Amniotic stem cell (primary cell): Measurements from ENCODE around the gene TMC2.

Experiments
- DNase-seq: peaks from one replicate; lab custom pipeline; 2025; lab: John Stamatoyannopoulos, UW

TMC2 gene

DNA sequence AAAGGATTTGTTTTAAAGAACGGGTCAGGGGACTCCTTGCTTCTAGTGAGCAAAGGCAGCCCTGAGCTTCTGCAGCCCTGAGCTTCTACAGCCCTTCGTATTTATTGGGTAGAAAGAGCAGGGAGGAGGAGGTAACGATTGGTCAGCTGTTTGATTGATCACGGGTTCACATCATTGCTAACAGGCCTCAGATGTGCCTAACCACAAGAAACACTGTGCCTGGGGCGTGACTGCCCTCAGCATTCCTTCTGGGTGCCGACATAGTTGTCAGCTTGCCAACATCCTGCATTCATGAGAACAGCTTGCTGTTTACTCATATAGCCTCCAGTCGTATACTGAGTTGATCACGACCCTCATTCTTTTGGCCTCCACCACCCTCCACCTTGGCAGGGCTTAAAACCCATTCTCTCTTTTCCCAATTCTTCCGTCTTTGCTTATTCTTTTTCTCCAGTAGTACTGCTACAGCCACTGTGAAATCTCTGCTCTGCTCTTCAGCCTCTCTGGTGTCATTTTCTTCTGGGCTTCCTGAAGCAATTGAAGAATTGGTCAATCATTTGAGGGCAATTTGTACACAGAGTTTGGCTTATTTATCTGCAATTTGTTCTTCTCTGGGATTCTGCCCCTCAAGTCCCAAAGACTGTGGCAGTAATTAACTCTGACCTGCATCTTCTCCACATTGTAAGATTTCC is 90.6 kb downstream of the TMC2 start:
- DNase-seq = no peak

- DNase-seq = no peak
Measured at GRCh38 chr20:2631228-2631627, 94.9 kb downstream of the TMC2 start.

DNA sequence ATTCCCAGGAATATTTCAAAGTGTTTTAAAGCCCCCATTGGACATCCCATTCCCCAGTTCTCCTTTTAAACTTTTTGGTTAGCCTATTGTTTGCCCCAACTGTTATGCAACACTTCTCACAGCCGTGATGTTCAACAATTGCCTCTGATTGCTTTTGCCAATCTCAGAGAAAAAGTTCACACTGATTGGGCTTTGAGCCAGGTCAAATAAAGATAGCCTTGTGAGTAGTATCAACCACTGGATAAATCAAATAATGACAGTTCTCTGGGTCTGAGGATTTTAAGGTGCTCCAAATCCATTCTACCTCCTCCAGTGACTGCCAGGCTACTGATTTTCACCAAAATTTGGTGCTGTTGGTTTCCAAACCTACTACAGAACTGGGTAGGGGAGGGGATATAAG is 97.0 kb downstream of the TMC2 start:
- no peak for DNase-seq

DNA sequence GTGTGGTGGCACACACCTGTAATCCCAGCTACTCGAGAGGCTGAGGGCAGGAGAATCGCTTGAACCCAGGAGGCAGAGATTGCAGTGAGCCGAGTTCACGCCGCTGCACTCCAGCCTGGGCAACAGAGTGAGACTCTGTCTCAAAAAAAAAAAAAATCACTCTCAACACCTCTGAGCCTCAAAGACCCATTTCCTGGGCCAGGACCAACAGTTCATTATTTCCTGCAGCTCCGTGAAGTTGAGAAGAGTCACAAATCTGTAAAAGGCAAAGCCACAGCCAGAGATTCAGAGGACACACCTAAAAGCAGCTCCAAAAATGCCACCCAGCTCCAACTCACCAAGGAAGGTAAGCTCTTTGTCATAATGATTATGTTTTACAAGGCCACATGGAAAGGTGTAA is 100.9 kb downstream of the TMC2 start:
- DNase-seq = no peak

DNA sequence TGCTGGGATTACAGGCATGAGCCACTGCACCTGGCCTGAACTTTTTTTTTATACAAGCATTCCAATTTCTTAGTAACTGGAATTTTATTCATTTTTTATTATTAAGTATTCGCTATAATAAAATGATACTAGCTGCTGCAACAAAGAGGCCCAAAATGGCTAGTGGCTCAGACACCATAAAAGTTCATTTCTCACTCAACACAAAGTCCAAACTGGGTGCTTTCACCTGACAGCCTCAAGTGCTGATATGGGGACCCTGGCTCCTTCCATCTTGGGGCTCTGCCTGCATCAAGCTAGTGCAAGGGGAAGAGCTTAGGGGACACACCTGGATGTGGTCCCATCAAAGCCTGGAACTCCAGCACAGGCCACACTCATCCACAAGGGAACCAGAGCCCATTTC is 103.9 kb downstream of the TMC2 start:
- DNase-seq = no peak

- no peak for DNase-seq
Measured at GRCh38 chr20:2640899-2641298, 104.5 kb downstream of the TMC2 start.

- DNase-seq = no peak
Measured at GRCh38 chr20:2643708-2644107, 107.3 kb downstream of the TMC2 start.

- peak; percentile 75 for DNase-seq
Measured at GRCh38 chr20:2651772-2652723, 115.7 kb downstream of the TMC2 start, which contains the start of gene NOP56. Gene NOP56, plus strand, starts transcription at chr20:2652632. Its CDS starts 29 bp downstream, at chr20:2652661.

DNA sequence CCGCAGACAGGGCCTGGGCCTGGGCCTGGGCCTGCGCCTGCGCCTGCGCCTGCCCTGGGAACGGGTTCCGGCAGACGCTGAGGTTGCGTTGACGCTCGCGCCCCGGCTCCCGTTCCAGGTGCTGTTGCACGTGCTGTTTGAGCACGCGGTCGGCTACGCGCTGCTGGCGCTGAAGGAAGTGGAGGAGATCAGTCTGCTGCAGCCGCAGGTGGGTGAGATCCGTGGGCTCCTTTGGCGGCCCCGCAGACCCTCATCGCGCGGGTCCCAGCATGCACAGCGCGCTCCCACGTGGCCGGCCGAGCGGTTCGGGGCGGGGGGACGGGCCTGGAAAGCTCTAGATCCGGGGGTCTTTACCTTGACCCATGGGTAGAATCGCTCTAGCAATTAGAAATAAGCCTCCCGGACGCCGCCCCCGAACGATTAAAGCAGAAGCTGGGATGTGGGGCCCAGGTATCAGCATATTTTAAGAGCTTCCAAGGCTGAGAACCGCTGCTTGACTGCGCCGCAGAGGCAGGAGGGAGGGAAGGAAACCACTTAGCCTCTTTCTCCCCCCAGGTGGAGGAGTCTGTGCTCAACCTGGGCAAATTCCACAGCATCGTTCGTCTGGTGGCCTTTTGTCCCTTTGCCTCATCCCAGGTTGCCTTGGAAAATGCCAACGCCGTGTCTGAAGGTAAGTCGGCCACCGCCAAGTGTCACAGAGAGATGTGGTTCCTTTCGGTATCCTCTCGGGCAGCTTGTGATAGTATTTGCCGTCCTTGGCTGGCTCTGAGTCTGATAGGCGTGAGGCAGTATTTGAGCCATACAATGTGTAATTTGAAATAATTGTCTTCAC is 116.6 kb downstream of the TMC2 start:
- no peak for DNase-seq

DNA sequence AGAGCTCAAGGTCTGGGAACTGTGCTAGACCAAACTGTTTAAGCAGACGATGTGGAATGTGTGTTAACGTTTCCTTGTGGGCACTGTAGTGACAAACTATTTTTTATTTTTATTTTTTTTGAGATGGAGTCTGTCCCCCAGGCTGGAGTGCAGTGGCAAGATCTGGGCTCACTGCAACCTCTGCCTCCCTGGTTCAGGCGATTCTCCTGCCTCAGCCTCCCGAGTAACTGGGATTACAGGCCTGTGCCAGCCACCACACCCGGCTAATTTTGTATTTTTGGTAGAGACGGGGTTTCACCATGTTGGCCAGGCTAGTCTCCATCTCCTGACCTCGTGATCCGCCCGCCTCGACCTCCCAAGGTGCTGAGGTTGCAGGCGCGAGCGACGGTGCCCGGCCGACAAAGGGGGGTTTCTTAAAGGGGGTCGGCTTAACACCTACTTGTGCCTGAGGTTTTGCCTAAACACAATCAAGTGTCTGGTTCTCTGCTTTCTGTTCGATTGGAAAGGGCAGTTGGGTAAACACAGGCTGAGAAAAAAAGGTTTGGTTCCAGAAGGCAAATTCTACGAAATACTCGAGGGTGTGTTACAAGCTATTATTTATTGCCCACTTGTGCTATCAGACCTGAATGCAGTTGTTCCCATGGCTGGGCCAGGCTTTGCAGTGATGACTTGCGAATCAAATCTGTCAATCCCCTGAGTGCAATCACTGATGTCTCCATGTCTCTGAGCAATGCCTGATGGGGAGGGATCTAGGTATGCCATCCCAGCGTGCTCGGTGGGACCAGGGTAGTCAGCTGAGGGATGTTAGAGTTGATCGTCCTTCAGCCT is 117.4 kb downstream of the TMC2 start:
- no peak for DNase-seq

DNA sequence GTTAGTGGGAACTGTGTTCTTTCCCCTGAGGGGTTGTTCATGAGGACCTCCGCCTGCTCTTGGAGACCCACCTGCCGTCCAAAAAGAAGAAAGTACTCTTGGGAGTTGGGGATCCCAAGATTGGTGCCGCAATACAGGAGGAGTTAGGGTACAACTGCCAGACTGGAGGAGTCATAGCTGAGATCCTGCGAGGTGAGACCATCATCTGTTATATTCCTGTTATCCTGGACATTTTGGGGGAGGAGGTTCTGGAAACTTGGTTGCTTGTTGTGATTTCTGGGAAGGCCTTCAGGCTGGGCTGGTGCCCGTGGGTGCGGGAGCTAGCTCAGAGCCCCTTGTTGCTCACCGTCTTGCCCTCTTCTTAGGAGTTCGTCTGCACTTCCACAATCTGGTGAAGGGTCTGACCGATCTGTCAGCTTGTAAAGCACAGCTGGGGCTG is 118.0 kb downstream of the TMC2 start:
- DNase-seq = no peak

DNA sequence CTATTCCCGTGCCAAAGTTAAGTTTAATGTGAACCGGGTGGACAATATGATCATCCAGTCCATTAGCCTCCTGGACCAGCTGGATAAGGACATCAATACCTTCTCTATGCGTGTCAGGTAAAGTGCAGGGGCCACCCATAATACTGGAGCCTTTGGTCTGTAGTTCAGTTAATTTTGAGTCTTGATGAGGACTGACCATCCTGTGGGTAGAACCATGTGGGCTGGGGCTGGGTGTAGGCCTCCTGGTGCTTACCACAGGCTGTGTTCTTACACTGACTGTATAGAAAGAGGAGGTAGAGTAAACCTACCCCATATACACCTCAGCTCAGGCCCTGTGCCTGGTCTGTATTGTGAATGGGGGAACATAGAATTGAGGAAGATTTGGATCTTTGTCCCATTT is 118.5 kb downstream of the TMC2 start:
- DNase-seq = no peak

GRCh38 chr20:2655331-2656116 is 119.2 kb downstream of the TMC2 start:
- no peak for DNase-seq

DNA sequence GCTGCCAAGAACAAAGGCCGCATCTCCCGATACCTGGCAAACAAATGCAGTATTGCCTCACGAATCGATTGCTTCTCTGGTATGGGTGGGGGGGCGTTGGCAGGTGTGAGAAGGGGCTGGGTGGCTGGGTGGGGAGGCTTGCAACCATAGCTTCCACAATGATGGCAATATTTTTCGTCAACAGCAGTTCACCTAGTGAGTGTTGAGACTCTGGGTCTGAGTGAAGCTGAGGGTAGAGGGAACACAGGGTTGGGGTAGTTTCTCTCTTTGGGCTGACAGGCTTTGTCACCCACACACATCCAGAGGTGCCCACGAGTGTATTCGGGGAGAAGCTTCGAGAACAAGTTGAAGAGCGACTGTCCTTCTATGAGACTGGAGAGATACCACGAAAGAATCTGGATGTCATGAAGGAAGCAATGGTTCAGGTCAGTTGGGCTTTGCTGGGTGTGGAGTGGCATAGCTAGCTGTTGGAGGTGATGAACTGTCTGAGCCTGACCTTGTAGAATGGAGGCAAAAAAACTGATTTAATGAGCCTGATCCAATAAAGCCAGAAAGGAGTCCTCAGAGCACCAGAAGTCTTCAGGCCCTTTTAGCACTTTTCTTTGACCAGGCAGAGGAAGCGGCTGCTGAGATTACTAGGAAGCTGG is 120.2 kb downstream of the TMC2 start:
- DNase-seq = no peak

GRCh38 chr20:2657241-2657640 is 120.9 kb downstream of the TMC2 start:
- DNase-seq = no peak

DNA sequence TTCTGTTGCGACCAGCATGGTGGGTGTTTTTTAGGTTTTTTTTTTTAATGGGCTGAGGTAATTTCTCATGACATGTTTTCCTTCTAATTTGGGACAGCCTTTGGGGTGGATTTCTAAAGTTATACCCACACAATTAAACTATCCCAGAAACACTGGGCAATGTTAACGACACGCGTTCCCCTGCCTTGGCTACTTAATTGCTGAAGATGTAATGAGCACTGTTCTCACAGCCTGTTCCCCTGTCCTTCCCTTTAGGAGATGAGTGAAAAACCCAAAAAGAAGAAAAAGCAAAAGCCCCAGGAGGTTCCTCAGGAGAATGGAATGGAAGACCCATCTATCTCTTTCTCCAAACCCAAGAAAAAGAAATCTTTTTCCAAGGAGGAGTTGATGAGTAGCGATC is 121.3 kb downstream of the TMC2 start:
- DNase-seq = no peak

DNA sequence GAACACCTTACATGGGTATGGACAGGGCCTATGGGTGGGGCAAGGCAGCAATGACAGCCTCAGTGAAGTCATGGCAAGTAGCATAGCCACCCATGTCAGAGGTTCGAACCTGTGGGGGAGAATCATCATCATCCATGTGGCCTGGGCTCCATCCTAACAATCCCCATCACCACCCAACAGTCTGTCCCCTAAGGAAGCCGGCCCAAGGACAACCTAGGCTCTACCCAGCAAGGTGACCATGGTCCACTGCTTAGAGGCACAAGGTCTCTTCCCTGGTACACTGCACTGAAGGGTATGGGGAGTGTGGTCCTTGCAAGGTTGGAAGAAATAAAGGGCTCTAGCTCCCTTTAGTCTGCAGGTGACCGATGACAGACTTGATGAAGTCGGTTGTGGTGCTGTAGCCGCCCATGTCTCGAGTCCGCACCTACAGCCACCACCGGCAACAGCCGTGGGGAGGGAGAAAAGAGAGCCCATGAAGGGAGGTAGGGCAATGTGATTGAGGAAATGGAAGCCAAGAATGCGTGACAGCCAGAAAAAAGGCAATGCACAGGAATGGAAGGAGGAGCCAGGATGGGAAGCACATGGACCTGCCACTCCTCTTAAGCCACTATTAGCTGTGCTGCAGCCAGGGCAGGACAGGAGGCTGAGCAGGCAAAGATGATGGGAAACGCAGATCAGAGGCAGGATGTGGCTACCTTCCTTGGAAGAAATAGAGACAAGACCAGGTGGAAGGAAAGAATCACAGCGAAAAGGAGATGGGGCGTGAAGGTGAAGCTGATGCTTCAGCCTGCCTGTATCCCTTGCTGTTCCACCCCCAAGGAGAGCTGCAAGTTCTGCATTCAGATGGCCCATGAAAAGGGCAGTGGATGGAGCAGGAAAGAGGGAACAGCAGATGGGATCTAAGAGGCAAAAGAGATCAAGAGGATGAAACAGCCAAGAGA is 122.3 kb downstream of the TMC2 start:
- DNase-seq = no peak

DNA sequence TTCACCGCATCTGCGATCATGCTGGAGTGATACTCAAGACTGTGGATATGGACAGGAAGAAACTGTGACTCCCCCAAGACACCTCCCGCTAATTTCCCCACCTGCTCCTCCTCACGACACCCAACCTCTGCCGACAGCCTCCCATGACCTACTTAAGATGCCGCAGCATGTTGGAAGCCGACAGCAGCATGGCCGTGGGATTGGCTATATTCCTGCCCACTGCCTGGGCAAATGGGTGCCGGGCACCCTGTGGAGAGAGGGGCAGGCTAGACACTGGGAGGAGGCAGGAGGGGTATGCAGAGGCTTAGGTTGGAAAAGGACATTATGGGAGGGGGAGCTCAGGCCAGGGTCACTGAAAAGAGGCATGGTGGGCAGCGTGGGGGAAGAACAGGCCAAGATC is 123.2 kb downstream of the TMC2 start:
- DNase-seq = no peak

GRCh38 chr20:2663364-2663886 is 127.1 kb downstream of the TMC2 start:
- DNase-seq = no peak
